Measurements from ENCODE around the gene KRTAP10-1. TPM values are rescaled to one million over a fixed set of nuclear protein-coding genes. Genes with fewer than 3 reads are reported as not detected.
"Not testable (repeated sequence)": the region's sequence is repeated elsewhere in the genome, so short reads cannot be mapped to it uniquely, and the experiment has no call there.

The KRTAP10-1 gene, protein sequence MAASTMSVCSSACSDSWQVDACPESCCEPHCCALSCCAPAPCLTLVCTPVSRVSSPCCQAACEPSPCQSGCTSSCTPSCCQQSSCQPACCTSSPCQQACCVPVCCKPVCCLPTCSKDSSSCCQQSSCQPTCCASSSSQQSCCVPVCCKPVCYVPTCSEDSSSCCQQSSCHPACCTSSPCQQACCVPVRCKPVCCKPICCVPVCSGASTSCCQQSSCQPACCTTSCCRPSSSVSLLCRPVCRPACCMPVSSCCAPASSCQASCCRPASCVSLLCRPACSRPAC
- not detected for total RNA-seq

DNA sequence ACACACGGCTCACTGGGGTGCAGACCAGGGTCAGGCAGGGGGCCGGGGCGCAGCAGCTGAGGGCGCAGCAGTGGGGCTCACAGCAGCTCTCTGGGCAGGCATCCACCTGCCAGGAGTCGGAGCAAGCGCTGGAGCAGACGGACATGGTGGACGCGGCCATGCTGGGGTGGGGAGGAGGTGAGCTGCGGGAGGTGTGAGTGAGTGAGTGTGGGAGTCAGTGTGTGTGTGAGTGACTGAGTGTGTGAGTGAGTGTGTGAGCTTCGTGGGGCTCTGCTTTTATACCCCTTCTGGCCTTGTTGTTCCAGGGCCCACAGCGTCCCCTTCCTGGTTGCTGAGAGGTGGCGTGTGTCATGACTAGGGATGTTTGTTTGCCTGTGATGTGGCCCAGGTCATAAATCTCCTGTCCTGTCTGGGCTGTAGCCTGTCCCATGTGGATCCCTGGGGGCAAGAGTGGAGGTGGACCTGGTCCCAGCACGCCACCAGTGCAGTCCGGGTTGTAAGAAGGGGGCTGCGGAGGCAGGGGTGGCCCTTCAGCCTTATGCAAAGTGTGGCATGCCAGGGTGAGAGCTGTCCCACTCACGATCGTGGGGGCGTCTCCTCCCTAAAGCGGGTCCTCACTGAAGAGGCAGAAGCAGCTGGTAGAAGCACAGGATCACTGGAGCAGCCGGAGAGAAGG lies at the start of gene KRTAP10-1:
Gene KRTAP10-1, minus strand, starts transcription at position 205 of the 676 bp plus-strand sequence. Its CDS starts 45 bp downstream, at position 160.
- peak; percentile 40 for DNase-seq (ENCODE audit: low spot score)

GRCh38 chr21:44589094-44589493 lies 49.1 kb upstream of the KRTAP10-1 start:
- DNase-seq (ENCODE audit: low spot score), result no peak

GRCh38 chr21:44585892-44586291 lies 45.9 kb upstream of the KRTAP10-1 start:
- DNase-seq (ENCODE audit: low spot score), result no peak

DNA sequence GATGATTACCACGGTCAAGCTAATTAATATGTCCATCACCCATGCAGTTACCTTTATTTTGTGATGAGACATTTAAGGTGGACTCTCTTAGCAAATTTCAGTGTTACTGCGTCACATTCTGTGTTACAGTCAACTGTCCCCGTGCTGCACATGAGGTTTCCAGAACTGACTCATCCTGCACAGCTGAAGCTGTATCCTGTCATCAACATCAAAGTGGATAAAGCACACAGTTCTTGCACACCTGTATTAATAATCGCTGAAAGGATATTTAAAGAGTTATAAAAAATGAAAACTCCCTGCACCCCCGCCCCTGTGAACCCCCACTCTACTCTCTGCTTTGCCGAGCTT lies 43.8 kb upstream of the KRTAP10-1 start:
- no peak for DNase-seq (ENCODE audit: low spot score)

GRCh38 chr21:44583089-44583799 lies 43.2 kb upstream of the KRTAP10-1 start:
- no peak for DNase-seq (ENCODE audit: low spot score)

GRCh38 chr21:44582055-44582454 lies 42.1 kb upstream of the KRTAP10-1 start:
- DNase-seq (ENCODE audit: low spot score), result no peak

DNA sequence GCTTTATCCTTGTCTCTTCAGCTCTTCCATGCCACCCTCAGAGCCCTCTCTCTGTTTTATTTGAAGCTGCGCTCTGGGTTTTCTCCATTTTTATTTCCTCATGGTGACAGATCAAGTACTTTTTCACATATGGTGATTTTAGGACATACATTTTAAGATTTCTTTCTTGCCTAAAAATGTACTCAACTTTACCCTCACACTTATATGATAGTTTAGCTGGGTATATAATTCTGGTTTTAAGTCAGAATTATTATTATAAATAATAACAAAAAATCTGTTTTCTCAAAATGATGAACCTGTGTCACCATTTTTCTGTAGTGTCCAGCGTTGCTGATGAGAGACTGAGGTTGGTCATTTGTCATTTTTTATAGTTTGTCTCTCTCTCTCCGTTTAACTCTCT lies 41.2 kb upstream of the KRTAP10-1 start:
- no peak for DNase-seq (ENCODE audit: low spot score)

DNA sequence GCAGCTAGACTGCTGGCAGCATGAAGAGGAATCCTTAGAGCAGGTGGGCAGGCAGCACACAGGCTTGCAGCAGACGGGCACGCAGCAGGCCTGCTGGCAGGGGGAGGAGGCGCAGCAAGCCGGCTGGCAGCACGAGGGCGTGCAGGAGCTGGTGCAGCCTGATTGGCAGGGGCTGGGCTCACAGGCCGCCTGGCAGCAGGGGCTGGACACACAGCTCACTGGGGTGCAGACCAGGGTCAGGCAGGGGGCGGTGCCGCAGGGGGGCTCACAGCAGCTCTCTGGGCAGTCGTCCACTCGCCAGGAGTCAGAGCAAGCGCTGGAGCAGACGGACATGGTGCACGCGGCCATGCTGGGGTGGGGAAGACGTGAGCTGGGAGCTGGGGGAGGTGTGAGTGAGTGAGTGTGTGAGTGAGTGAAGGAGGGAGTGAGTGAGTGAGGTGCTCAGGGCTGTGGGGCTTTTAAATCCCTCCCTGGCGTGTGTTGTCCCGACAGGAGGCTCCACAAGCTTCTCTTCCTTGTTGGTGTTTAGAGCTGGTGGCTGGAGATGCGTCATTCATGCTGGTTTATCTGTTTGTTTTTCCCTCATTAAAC lies 40.3 kb upstream of the KRTAP10-1 start, which contains the start of gene KRTAP10-5:
Gene KRTAP10-5, minus strand, starts transcription at position 374 of the 591 bp plus-strand sequence. Its CDS starts 26 bp downstream, at position 348.
- not testable (repeated sequence) for DNase-seq (ENCODE audit: low spot score)

DNA sequence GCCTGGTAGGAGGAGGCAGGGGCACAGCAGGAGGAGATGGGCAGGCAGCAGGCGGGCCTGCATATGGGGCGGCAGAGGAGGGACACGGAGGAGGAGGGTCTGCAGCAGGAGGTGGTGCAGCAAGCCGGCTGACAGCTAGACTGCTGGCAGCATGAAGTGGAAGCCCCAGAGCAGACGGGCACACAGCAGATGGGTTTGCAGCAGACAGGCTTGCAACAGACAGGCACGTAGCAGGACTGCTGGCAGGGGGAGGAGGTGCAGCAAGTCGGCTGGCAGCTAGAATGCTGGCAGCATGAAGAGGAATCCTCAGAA lies 39.8 kb upstream of the KRTAP10-1 start:
- no peak for DNase-seq (ENCODE audit: low spot score)

GRCh38 chr21:44579056-44579832 lies 39.2 kb upstream of the KRTAP10-1 start:
- DNase-seq (ENCODE audit: low spot score), result no peak

DNA sequence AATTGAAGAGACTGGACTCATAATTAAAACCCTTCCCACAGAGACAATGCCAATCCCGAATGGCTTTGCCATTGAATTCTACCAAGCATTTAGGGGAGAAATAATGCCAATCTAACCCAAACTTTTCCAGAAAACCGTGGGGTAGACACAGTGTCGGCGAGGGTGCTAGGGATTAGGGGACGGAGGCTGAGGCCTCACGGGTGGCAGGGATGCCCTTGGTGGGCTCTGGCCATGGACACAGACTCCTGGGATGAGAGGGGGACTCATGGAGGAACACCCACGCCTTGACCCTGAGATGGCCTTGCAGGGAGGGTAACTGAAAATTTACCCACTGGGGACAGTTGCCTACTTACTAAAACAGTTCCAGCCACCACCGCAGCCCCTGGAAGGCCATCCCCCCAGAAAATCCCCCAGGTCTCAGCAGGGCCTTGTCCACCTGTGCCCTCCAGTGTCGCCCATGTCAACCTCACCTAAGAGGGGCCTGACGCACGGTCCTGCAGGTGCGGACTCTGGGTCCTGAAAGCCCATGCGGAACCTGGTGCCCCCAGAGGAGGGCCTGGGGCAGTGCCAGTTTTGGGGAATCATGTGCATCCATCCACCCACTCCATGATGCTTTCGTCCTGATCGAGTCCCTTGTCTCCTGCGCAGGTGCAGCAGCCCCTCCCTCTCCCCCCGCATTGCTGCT lies 38.5 kb upstream of the KRTAP10-1 start:
- no peak for DNase-seq (ENCODE audit: low spot score)

- DNase-seq (ENCODE audit: low spot score), result no peak
Measured at GRCh38 chr21:44576025-44576420, 36.0 kb upstream of the KRTAP10-1 start.

DNA sequence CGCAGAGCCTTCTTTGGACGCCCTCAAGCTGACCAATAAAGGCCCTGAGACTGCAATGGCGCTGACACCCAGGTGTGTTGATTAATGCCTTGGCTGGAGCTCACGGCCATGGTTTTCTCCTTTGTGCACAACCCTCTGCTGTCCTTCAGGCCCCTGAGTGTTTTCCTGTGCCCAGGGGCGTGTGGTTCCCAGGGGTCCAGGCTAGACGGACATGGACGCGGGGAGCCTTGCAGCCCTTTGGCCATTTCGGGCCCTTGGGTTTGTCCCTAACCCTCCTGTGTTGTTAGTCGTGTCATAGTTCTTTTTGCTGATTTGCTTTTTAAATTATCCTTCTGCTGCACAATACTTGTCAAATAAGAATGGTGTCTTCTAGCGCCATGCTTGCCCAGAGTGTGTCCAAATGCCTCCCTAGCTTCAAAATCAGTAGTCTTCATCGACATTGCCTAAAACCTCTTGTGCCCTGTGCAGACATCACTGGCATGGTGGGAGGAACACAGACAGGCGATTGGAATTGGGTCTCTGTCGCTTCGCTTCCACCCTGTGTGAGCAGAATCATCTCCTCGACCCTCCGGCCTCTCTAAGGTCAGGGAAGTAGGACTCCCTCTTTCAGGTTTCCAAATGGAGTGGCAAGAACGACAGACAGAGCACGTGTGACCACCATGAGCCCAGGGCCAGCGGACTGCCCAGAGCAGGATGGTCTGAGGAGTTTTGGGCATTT lies 35.5 kb upstream of the KRTAP10-1 start:
- DNase-seq (ENCODE audit: low spot score), result no peak

DNA sequence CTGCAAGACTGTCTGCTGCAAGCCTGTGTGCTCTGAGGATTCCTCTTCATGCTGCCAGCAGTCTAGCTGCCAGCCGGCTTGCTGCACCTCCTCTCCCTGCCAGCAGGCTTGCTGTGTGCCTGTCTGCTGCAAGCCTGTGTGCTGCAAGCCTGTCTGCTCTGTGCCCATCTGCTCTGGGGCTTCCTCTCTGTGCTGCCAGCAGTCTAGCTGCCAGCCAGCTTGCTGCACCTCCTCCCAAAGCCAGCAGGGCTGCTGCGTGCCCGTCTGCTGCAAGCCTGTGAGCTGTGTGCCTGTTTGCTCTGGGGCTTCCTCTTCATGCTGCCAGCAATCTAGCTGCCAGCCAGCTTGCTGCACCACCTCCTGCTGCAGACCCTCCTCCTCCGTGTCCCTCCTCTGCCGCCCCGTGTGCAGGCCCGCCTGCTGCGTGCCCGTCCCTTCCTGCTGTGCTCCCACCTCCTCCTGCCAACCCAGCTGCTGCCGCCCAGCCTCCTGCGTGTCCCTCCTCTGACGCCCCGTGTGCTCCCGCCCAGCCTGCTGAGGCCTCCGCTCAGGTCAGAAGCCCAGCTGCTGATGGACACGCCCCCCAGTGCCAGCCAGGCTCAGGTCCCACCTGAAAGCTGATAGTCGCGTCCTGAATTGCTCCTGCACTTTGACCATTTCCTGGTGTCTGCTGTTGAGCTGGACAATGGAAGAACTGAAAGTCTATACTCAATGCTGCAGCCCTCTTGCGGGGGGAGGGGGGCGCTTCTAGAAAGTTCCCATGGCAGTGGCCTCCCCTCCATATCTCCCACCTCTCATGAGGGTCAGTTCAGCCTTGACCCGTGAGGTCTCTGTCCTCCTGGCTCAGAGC lies 34.7 kb upstream of the KRTAP10-1 start:
- DNase-seq (ENCODE audit: low spot score), result no peak

DNA sequence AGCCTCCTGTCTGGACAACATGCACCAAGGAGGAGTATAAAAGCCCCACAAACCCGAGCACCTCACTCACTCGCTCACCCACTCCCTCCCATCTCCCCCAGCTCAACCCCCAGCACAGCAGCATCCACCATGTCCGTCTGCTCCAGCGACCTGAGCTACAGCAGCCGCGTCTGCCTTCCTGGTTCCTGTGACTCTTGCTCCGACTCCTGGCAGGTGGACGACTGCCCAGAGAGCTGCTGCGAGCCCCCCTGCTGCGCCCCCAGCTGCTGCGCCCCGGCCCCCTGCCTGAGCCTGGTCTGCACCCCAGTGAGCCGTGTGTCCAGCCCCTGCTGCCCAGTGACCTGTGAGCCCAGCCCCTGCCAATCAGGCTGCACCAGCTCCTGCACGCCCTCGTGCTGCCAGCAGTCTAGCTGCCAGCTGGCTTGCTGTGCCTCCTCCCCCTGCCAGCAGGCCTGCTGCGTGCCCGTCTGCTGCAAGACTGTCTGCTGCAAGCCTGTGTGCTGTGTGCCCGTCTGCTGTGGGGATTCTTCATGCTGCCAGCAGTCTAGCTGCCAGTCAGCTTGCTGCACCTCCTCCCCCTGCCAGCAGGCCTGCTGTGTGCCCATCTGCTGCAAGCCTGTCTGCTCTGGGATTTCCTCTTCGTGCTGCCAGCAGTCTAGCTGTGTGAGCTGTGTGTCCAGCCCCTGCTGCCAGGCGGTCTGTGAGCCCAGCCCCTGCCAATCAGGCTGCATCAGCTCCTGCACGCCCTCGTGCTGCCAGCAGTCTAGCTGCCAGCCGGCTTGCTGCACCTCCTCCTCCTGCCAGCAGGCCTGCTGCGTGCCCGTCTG lies 33.8 kb upstream of the KRTAP10-1 start, which contains the start of gene KRTAP10-4:
Gene KRTAP10-4, plus strand, starts transcription at position 100 of the 827 bp plus-strand sequence. Its CDS starts 30 bp downstream, at position 130.
- not testable (repeated sequence) for DNase-seq (ENCODE audit: low spot score)

DNA sequence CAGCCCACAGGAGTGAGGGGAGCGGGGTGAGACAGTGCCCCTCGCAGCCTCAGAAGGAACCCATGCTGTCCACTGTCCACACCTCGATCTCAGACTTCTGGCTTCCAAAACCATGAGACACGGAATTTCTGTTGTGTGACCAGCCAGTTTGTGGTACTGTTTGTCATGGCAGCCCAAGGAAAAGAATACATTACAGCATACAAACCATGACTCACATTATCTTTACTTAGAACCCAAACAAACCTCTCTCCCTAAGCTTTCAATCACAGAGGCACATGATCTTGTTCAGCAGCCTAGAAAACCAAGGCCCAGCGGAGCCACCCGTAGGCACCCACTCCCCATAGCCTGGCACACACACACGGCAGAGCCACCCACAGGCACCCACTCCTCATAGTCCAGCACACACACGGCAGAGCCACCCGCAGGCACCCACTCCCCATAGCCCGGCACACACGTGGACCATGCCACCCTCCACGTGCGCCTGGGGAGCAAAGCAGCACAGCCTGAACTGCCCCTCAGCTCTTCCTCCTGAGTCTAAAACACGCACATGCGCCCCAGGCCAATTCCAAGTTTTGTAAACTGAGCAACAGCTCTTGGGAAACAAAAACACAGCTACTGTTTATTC lies 33.1 kb upstream of the KRTAP10-1 start:
- no peak for DNase-seq (ENCODE audit: low spot score)

DNA sequence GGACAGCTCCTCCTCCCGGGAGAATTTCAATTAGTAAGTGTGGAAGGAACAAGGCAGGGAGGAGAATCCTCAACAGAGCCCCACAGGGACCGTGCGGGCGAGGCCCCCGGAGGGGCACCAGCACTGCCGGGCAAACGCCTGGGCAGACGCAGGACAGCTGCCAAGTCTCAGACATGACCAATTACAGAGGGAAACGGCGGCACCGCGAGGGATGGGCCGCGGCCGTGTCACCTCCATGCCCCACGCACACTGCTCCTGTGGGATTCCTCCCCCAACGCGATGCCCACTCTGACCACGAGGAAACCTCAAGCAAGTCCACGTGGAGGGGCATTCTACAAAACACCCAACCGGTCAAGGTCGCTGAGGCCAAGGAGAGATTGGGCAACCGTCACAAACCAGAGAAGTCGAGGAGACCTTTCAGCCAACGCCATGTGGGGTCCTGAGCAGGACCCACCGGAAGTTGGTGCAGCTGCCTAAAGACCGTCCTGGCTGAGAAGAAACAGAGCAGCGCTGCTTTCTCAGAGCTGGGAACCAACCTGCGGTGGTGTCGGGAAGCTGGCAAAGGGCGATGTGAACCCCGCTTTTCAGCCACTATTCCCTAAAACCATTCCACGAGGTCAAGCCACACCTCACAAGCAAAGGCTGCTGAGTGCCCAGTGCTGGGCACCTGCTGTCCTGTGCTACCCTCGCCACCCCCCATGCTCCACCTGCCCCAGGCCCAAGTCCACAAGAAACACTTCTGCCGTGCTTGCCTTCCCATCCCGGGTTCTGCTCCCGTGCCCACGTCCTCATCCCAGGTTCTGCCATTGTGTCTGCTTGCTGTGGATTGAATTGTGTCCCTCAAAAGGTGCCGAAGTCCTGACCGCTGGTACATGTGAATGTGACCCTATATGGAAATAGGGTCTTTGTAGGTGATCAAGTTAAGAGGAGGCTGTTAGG lies 32.1 kb upstream of the KRTAP10-1 start:
- no peak for DNase-seq (ENCODE audit: low spot score)
